Glutamatergic neuron (in vitro differentiated cells): Measurements from ENCODE around the gene PPIL6. TPM values are rescaled to one million over a fixed set of nuclear protein-coding genes. Genes with fewer than 3 reads are reported as not detected.

ENCODE experiments used
- DNase-seq: peaks from one replicate; pipeline ENCODE4 v3.0.0; 2022
- H3K27ac Mint-ChIP-seq: one replicate; pipeline ENCODE4 v1.8.0; 2020; ENCODE audit warnings: mild to moderate bottlenecking, mixed read lengths, inconsistent platforms; ENCODE audit not compliant: unreplicated experiment
- H3K27me3 Mint-ChIP-seq: one replicate; pipeline ENCODE4 v1.8.0; 2020; ENCODE audit warnings: mild to moderate bottlenecking, moderate library complexity, mixed read lengths, inconsistent platforms; ENCODE audit not compliant: unreplicated experiment
- H3K36me3 Mint-ChIP-seq: one replicate; pipeline ENCODE4 v1.8.0; 2020; ENCODE audit warnings: mild to moderate bottlenecking, mixed read lengths, inconsistent platforms; ENCODE audit not compliant: unreplicated experiment
- H3K4me1 Mint-ChIP-seq: one replicate; pipeline ENCODE4 v1.8.0; 2020; ENCODE audit warnings: mild to moderate bottlenecking, low read depth, mixed read lengths, inconsistent platforms; ENCODE audit not compliant: unreplicated experiment
- H3K4me3 Mint-ChIP-seq: one replicate; pipeline ENCODE4 v1.8.0; 2020; ENCODE audit warnings: mild to moderate bottlenecking, mixed read lengths, inconsistent platforms; ENCODE audit not compliant: unreplicated experiment
- H3K9me3 Mint-ChIP-seq: one replicate; pipeline ENCODE4 v1.8.0; 2020; ENCODE audit warnings: mild to moderate bottlenecking, moderate library complexity, mixed read lengths, inconsistent platforms; ENCODE audit not compliant: unreplicated experiment
- CTCF ChIP-seq: fragments of 200-600 bp; sonication (generic); IDR thresholded peaks from one replicate; pipeline ENCODE4 v1.5.0; 2021; ENCODE audit not compliant: partially characterized antibody, unreplicated experiment
- total RNA-seq: library from RNA; stranded (reverse); fragmentation: NEBNext Ultra II Directional; extraction: Animal tissue kit (Norgen Biotek cat#: 25700); gene quantifications from one replicate; pipeline ENCODE4 v1.2.1, GENCODE V29; 2021; ENCODE audit not compliant: unreplicated experiment

Gene PPIL6
- total RNA-seq, 1 donor from 2014 or later = 0.83 TPM

GRCh38 chr6:109381061-109381746 is 59.2 kb downstream of the PPIL6 start:
- Mint-ChIP-seq H3K4me1 (peaks cover 15% of the 10 kb centered on the region), H3K27ac (peak overlapping the region; percentile 86), H3K9me3 (peaks cover 4% of the 10 kb centered on the region), H3K36me3 (peaks cover 1% of the 10 kb centered on the region), H3K27me3 (peaks cover 8% of the 10 kb centered on the region), H3K4me3 (peak overlapping the region; percentile 96)
- TF ChIP-seq CTCF = no peak
- DNase-seq = no peak

GRCh38 chr6:109379711-109380110 is 60.7 kb downstream of the PPIL6 start:
- H3K4me1 Mint-ChIP-seq = peaks cover 15% of the 10 kb centered on the region

GRCh38 chr6:109377717-109378116 is 62.7 kb downstream of the PPIL6 start:
- H3K4me1 Mint-ChIP-seq = peaks cover 15% of the 10 kb centered on the region
- H3K4me3 Mint-ChIP-seq = no peak overlapping the region
- peaks cover 10% of the 10 kb centered on the region for H3K36me3 Mint-ChIP-seq
- H3K27me3 Mint-ChIP-seq = peaks cover 4% of the 10 kb centered on the region
- peaks cover 4% of the 10 kb centered on the region for H3K9me3 Mint-ChIP-seq
- no peak for TF ChIP-seq CTCF
- no peak overlapping the region for H3K27ac Mint-ChIP-seq
- no peak for DNase-seq

More at GRCh38 chr6:109379711-109380110, 60.7 kb downstream of the PPIL6 start:
- no peak for DNase-seq
- H3K27ac Mint-ChIP-seq = no peak overlapping the region
- peaks cover 8% of the 10 kb centered on the region for H3K27me3 Mint-ChIP-seq
- peaks cover 4% of the 10 kb centered on the region for H3K9me3 Mint-ChIP-seq
- no peak for TF ChIP-seq CTCF
- H3K36me3 Mint-ChIP-seq = peaks cover 6% of the 10 kb centered on the region
- peak overlapping the region; percentile 96 for H3K4me3 Mint-ChIP-seq

- no peak overlapping the region for H3K4me3 Mint-ChIP-seq
- peaks cover 2% of the 10 kb centered on the region for H3K27me3 Mint-ChIP-seq
- H3K27ac Mint-ChIP-seq = no peak overlapping the region
- peaks cover 5% of the 10 kb centered on the region for H3K4me1 Mint-ChIP-seq
- no peak for TF ChIP-seq CTCF
- peaks cover 10% of the 10 kb centered on the region for H3K36me3 Mint-ChIP-seq
- DNase-seq = no peak
- H3K9me3 Mint-ChIP-seq = no peaks in the 10 kb centered on the region
Observed at GRCh38 chr6:109374326-109374892, 66.0 kb downstream of the PPIL6 start.

GRCh38 chr6:109373762-109374161 is 66.7 kb downstream of the PPIL6 start:
- Mint-ChIP-seq H3K9me3 (no peaks in the 10 kb centered on the region), H3K27me3 (peaks cover 2% of the 10 kb centered on the region), H3K4me1 (no peaks in the 10 kb centered on the region), H3K27ac (no peak overlapping the region), H3K4me3 (no peak overlapping the region), H3K36me3 (peaks cover 10% of the 10 kb centered on the region)
- DNase-seq = no peak
- no peak for TF ChIP-seq CTCF
